KMS-11 (cell line): ENCODE results near the gene SEC61A2.

Experiments used
- H2AFZ ChIP-seq: fragments of 200-600 bp; sonication (generic); 2 replicates; pipeline ENCODE4 v1.6.1; 2016; ENCODE audit warnings: antibody characterized with exemption, mixed run types, low read depth
- H3K27ac ChIP-seq: fragments of 200-600 bp; sonication (generic); 2 replicates; pipeline ENCODE4 v1.6.1; 2016; ENCODE audit warnings: mild to moderate bottlenecking, mixed run types
- H3K27me3 ChIP-seq: fragments of 200-600 bp; sonication (generic); 2 replicates; pipeline ENCODE4 v1.6.1; 2017; ENCODE audit warnings: mild to moderate bottlenecking, low read depth, mixed run types, moderate library complexity; ENCODE audit not compliant: insufficient read depth
- H3K36me3 ChIP-seq: fragments of 200-600 bp; sonication (generic); 2 replicates; pipeline ENCODE4 v1.6.1; 2017; ENCODE audit warnings: mild to moderate bottlenecking, mixed run types; ENCODE audit not compliant: insufficient read depth
- H3K4me1 ChIP-seq: fragments of 200-600 bp; sonication (generic); 2 replicates; pipeline ENCODE4 v1.6.1; 2016; ENCODE audit warnings: mild to moderate bottlenecking, low read depth, mixed run types; ENCODE audit not compliant: poor library complexity, severe bottlenecking
- H3K4me2 ChIP-seq: fragments of 200-600 bp; sonication (generic); 2 replicates; pipeline ENCODE4 v1.7.0; 2016; ENCODE audit warnings: mild to moderate bottlenecking, mixed run types
- H3K4me3 ChIP-seq: fragments of 200-600 bp; sonication (generic); IDR thresholded peaks from 2 replicates; pipeline ENCODE4 v1.6.1; 2017; ENCODE audit warnings: low read depth, low read length, mixed read lengths; ENCODE audit not compliant: insufficient read depth
- H3K79me2 ChIP-seq: fragments of 200-600 bp; sonication (generic); 2 replicates; pipeline ENCODE4 v1.6.1; 2016; ENCODE audit warnings: low read depth, mixed run types; ENCODE audit not compliant: insufficient read depth
- H3K9ac ChIP-seq: fragments of 200-600 bp; sonication (generic); 2 replicates; pipeline ENCODE4 v1.6.1; 2016; ENCODE audit warnings: mild to moderate bottlenecking, mixed run types
- H4K20me1 ChIP-seq: fragments of 200-600 bp; sonication (generic); 2 replicates; pipeline ENCODE4 v1.6.1; 2016; ENCODE audit warnings: mild to moderate bottlenecking, mixed run types; ENCODE audit not compliant: insufficient read depth
- CTCF ChIP-seq: fragments of 200-600 bp; sonication (generic); conservative IDR thresholded peaks from 2 replicates; pipeline ENCODE4 v1.6.1; 2017; ENCODE audit warnings: low read depth, mild to moderate bottlenecking, antibody characterized with exemption, low read length, moderate library complexity, mixed read lengths

Gene SEC61A2

GRCh38 chr10:12213621-12214020 is 84.1 kb downstream of the SEC61A2 start:
- H3K4me1 ChIP-seq: peaks cover 16% of the 10 kb centered on the region
- no peak overlapping the region for H3K4me2 ChIP-seq
- TF ChIP-seq CTCF: no peak
- no peaks in the 10 kb centered on the region for H3K79me2 ChIP-seq
- no peak overlapping the region for H3K27ac ChIP-seq
- H3K36me3 ChIP-seq: peaks cover 11% of the 10 kb centered on the region
- no peaks in the 10 kb centered on the region for H3K27me3 ChIP-seq
- H3K9ac ChIP-seq: no peak overlapping the region
- no peak overlapping the region for H2AFZ ChIP-seq
- H3K4me3 ChIP-seq: no peak overlapping the region
- H4K20me1 ChIP-seq: no peaks in the 10 kb centered on the region

DNA sequence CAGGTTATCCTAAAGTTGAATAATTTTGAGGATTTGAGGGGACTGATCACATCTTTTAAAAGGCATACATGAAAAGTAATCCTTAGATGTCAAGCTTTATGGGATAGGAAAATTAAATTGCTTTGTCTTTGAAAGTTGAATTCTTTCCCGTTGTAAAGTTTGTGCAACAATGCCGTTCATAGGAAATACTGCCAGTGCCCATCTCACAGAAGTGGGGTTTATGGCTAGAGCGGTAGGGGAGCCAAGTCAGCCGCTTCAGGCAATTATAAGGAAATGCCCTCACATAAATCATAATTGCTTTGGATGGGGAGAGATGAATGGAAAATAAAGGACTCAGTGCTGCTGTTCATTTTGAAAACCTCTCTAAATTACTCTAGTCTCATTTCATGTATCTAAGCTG is 84.6 kb downstream of the SEC61A2 start:
- Histone ChIP-seq H3K4me2 (no peak overlapping the region), H3K9ac (no peak overlapping the region), H4K20me1 (no peaks in the 10 kb centered on the region), H3K4me1 (peaks cover 16% of the 10 kb centered on the region), H3K27me3 (no peaks in the 10 kb centered on the region), H2AFZ (no peak overlapping the region), H3K36me3 (peaks cover 11% of the 10 kb centered on the region), H3K79me2 (0 out of 2 replicates have a peak, but pooled peaks cover 3% of the 10 kb centered on the region), H3K4me3 (no peak overlapping the region), H3K27ac (no peak overlapping the region)
- no peak for TF ChIP-seq CTCF

- H3K9ac ChIP-seq: no peak overlapping the region
Observed at GRCh38 chr10:12214763-12215218, 85.3 kb downstream of the SEC61A2 start.

More at GRCh38 chr10:12214763-12215218, 85.3 kb downstream of the SEC61A2 start:
- Histone ChIP-seq H3K4me3 (no peak overlapping the region), H3K4me1 (peaks cover 16% of the 10 kb centered on the region), H3K36me3 (peaks cover 7% of the 10 kb centered on the region), H3K27me3 (no peaks in the 10 kb centered on the region), H2AFZ (no peak overlapping the region), H4K20me1 (no peaks in the 10 kb centered on the region), H3K4me2 (no peak overlapping the region), H3K27ac (no peak overlapping the region), H3K79me2 (0 out of 2 replicates have a peak, but pooled peaks cover 5% of the 10 kb centered on the region)
- TF ChIP-seq CTCF: peak; percentile 84
